Thyroid gland (tissue), 4 donors: ENCODE results near the gene C20orf144.

ENCODE experiments used
- POLR2A ChIP-seq, 2 donors: fragments of 450-650 bp; IDR thresholded peaks; one replicate each; pipeline ENCODE4 v1.6.1; 2017; ENCODE audit warnings: antibody characterized with exemption in 2 of 2, mild to moderate bottlenecking in 2 of 2, moderate library complexity in 1 of 2
- TF ChIP-seq, protein P1 (sequence below), 6 experiments: fragments of 200-600 bp in 3 of 6; fragments of 450-650 bp in 3 of 6; sonication (generic) in 3 of 6; IDR thresholded peaks; one replicate each; pipeline ENCODE4 v1.5.1; 2016 to 2019; ENCODE audit warnings: antibody characterized with exemption in 6 of 6, mild to moderate bottlenecking in 2 of 6, inconsistent platforms in 1 of 6, moderate library complexity in 1 of 6

DNA sequence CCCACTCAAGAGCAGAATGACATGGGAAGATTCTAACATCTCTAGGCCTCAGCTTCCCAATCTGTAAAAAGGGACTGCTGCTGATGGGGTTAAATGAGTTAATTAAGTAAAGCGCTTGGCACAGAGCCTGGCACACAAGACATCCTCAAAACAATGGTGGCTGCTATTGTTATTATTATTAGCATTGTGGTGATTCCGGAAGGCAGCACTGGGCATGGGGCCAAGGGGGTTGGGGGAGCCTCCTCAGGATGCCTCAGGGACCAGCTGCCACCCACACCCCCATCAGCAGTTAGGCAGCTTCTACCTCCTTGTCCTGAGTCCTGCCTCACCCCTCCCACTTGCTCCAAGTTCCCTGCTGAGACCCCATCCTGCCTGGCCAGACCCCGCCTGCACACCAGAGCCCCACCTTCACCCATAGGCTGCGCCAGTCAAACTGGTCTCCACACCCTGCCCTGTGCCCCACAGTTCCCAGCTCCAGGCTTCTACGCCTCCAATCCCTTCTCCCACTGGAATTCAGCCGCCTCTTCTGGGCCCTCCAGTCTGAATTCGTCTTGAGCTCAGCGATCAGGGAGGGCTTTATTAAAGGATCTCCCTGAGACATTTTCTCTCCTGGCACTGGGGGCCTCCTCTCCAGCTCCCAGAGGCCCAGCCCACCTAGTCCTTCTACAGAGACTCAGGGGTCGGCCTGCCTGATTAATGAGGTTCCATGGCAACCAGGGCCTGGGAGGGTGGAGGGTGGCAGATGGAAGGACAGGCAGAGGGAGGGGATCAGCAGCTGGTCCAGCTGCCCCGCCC lies 22.6 kb downstream of the C20orf144 start:
- TF ChIP-seq, protein P1, sequence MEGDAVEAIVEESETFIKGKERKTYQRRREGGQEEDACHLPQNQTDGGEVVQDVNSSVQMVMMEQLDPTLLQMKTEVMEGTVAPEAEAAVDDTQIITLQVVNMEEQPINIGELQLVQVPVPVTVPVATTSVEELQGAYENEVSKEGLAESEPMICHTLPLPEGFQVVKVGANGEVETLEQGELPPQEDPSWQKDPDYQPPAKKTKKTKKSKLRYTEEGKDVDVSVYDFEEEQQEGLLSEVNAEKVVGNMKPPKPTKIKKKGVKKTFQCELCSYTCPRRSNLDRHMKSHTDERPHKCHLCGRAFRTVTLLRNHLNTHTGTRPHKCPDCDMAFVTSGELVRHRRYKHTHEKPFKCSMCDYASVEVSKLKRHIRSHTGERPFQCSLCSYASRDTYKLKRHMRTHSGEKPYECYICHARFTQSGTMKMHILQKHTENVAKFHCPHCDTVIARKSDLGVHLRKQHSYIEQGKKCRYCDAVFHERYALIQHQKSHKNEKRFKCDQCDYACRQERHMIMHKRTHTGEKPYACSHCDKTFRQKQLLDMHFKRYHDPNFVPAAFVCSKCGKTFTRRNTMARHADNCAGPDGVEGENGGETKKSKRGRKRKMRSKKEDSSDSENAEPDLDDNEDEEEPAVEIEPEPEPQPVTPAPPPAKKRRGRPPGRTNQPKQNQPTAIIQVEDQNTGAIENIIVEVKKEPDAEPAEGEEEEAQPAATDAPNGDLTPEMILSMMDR (IDR thresholded peaks at IDR 0.05) = no peak
- no peak for TF ChIP-seq POLR2A (IDR thresholded peaks at IDR 0.05)
